OCI-M2 (cell line): ENCODE data around the gene VDAC1.

ENCODE experiments used
- DNase-seq: peaks from one replicate; lab custom pipeline; 2025; ENCODE audit not compliant: unreplicated experiment; lab: John Stamatoyannopoulos, UW

VDAC1 gene

DNA sequence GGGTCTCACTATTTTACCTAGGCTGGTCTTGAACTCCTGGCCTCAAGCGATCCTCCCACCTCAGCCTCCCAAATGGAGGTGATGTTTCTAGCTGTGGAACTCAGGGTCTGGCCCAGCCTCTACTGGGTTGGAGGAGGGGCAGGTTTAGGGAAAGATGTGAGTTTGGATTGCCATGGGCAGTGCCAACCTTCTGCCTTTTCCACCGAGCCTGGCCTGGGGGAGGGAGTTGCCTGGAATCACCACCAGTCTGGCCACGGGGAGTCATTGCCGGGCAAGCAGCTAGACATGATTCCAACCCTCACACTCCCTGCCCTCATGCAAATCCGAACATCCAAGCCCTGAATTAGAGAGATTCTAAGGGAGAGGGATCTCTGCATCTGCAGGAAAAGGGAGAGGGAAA lies 21.0 kb upstream of the VDAC1 start:
- DNase-seq = no peak

DNA sequence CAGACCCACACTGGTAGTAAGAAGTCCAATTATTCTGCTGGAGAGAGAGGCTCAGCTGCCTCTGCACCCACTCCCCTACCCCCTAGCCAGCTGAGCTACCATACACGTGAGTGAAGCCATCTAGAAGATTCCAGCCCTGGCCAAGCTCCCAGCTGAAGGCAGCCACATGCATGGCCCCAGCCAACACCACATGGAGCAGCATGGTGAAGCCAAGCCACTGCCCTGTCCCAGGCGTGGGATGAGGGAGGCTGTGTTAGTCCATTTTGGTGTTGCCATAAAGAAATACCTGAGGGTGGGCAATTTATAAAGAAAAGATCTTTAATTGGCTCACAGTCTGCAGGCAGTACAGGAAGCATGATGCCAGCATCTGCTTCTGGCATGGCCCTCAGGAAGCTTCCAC lies 20.0 kb upstream of the VDAC1 start:
- DNase-seq = no peak

DNA sequence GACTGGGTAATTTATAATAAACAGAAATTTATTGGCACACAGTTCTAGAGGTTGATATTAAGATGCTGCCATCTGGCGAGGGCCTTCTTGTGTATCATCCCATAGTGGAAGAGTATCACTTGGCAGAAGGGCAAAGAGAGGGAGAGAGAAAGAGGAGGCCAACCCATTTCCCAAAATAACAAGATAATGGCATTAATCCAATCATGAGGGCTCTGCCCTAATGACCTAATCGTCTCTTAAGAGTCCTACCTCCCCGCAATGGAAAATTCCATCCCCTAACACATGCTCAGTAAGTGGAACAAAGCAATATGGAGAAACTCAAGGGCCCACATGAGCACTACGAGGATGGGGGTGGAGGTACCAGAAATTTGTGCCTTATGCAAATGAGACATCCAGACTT lies 17.6 kb upstream of the VDAC1 start:
- DNase-seq = no peak

DNA sequence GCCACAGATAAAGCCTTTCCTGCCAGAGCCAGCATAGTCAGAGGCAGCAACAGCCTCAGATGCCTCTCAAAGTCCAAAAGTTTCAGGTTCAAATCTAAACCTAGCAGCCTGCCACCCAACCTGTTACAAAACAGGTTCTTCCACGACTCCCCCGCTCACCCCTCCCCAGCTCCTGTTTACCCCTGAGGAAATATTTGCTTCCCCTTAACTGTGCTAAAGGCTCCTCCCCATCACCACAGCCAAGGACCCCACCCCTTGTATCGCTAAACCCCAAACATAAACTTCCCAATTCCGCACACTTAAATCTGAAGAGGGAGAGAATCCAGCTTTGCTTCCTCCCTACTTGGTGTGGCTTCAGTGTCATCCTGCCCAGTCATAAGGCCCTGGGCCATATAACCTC lies 15.4 kb upstream of the VDAC1 start:
- no peak for DNase-seq

DNA sequence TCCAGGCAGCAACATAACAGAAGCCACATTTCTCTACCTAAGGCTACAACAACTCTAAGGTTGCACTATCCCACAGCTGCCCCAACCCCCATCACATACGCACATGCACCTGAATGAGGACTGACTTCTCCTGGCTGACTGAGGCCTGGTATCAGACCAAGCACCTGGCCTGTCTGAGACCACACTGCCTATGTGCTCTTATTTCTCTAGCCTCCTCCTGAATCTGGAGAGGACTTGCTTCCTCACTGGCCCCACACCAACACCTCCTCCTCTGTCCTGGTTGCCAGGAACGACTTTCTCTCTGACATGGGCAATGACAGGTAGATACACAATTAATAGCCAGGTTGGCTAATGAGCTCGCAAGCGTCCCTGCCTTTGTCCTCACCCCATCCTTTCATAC lies 14.9 kb upstream of the VDAC1 start:
- no peak for DNase-seq

DNA sequence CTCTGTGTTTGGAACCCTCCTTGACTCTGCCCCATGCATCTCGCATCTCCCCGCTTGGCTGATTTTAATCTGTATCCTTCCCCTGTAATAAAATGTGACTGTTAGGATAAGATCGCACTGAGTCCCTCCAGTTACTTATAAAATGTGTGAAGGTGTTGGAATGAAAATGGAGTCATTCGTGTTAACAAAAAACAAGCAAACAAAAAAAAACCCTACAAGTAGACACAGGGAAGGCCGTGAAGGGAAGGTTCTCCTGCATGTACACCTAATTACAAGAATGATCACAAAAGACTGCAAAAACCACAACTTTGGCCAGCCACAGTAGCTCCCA lies 14.2 kb upstream of the VDAC1 start:
- DNase-seq = no peak

DNA sequence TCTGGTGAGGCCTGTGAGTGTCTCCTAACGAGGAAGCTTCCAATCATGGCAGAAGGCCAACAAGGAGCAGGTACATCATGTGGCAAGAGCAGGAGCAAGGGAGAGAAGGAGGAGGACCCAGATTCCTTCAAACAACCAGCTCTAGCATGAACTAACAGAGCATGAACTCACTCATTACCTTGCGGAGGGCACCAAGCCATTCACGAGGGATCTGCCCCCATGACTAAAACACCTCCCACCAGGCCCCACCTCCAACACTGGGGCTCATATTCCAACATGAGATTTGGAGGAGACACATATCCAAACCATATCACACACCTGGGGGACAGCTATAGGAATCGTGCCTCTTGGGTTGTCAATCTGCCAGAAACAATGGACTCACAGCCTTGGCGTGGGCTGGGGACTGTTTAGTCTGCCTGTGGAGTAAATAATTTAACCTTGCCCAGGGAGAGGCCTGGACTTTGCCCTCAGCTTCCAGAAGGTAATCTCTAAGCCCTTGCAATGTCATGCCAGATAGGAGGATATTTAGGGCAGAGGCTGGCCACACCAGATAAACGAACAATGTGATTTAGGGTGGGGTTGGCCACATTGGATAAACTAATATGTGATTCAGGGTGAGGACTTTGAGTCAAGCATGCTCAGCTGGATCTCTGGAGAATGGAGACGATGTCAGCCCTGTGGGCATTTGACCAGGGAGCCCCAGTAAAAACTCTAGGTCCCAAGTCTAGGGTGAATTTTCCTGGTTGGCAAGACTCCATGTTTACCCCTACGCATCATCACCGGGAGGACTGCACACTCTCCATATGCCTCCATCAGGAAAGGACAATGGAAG lies 13.6 kb upstream of the VDAC1 start:
- DNase-seq = no peak

DNA sequence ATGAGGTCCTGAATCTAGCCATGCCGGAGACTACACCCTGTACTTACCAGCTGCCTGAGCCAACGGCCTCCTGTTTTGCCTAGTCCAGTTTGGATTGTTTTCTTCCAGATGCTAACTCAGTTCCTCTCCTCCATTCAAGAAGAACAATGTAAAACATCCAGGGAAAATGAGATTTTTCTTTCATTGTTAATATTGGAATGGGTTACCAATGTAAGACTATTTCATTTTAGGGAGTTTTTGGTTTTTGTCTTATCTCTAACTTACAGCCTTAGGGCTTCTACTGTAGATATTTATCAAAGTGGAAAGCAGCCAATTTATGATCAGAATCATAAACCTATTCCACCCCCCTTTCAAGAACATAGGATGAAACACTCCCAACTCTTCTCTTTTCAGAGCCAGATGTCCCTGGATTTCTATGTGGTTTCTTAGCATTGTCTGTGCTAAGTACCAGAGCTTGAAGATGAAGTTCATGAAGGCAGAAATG lies 3.5 kb upstream of the VDAC1 start:
- DNase-seq = no peak

DNA sequence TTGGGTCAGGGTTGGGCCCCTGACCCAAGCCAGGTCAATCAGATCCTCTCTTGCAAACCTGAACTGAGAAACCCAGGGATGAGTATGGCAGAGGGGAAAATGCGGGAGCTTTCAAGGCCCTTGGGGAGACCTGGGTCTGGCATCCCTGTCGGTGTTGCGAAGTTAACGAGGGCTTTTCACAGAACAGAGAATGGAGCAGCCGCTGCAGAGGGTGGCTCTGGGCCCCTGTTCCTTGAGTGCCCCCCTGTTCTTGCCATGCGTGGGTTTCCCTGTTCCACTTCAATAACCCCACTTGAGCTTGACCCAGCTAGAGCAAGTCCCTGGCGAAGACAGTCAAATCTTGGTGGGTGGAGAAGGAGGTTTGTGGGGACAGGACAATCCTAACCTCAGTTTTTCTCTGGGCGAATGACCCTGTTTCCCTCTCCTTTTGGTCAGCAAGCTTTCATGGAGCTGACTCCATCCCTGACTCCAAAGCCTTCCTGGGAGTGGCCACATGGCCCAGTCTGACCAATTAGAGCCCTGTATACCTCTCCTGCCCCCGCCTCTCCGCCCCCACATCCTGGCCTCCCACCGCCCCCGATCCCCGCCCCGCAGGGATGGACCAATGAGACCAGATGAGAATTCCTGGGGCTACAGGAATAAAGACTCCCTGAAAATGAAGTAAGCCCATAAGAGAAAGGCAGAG lies 2.9 kb upstream of the VDAC1 start:
- DNase-seq = no peak

DNA sequence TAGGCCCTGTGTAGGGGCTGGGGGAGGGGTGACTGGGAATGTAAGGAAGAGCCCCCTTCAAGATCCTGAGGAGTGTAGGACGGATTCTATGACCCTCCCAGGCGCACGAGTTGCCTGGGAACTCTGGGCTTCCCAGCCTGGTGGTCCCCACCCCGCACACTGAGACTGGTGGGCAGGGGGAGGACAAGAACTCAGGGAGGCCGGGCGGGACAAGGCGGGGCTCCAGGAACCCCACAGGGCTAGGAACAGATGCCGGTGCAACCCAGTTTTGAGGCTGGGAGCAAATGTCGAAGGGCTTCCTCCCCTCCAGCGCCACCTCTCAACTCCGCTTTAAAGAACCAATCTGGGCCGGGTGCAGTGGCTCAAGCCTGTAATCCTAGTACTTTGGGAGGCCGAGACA lies 1.3 kb upstream of the VDAC1 start:
- DNase-seq = no peak

DNA sequence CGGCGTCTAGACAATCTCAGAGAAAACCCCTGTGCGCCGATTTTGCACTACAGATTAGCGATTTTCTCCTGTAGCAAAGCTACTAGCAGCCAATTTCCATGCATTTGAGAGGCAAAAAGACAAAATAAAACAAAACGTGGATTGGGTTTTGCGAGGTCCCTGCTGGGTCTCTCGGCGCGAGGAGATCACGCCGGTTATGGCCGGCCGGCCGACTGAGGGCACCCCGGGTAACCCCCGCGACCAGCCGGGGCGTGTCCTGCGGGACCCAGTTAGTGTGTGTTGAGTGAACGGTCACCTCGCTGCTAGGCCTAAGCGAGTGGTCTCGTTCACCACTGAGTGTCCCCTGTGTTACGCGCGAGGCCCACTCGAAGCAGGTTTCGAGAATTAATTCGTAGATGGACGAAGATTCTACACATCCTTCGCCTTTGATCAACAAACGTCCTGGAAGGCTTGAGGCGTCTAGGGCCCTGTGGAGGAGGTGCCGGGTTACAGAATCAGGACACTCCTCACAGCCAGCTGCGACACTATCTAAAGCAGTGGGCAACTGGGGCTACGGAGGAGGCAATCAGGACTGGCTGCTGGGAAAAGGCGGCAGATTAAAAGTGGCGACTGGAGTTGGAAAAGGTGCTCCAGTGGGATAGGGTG lies 764 bp upstream of the VDAC1 start:
- no peak for DNase-seq

DNA sequence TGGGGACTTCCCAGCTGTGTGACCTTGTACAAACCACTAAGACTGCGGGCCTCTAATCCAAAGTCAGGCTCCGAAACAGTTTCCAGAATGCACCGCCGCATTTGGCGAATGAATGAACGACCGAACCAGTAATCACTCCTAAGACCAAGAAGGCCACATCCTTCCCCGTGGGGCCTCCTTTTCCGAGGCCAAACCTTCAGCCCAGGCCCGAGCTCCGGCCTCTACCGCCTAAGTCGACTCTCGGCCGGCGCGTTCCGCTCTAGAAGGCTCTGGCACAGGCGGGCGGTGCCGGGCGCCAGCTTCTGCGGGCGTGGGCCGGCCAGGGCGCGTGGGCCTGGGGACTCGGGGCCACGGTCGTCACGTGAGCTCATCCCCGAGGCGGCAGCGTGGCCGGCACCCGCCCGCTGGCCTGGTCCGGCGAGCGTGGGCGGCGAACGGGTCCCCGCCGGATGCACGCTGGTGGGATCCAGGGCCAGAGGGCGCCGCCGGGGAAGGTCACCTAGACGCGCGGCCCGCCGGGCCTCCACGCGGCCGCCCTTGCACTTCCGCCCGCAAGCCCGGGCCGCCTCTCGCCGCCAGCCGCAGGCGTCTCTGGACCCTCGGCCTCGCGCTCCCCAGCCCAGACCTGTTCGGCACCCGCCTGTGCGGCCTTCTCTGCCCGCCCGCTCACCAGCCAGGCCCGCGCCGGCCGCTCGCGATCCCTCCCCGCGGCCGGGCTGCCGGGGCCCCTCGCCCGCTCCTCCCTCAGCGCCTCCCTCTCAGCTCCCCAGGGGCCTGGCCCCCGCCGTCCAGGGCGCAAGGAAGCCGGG lies 754 bp downstream of the VDAC1 start:
- no peak for DNase-seq

DNA sequence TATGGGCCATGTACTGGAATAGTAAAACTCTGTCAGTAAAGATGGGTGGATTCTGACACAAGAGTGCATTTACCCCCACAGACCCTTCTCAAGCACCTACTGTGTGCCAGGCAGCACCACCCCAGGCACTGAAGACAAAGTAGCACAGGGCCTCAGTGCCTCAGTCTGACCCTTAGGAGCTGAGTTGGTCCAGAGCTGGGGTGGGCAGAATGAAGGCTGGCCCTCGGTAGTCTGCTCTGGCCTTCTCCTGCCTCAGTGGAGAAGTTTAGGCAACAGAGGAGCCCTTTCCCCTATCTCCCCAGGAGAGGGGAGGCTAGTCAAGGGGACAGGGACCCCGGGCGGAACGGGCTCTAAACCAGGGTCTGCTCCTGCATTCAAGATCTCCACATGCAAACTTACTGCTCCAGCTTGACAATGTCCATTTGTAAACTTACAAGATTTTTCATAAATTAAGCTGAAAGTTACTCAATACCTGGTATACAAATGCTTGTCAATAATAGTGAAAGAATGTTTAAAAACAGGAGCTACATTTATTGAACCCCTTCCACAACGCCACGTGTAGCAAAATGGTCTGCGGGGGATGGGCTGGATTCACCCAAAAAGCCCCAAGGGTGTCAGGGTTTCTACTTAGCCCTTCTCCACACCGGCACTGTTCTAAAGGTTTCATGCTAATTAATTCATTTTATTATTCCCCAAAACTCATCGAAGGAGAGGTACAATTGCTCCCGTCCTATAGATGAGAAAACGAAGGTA lies 1.5 kb downstream of the VDAC1 start:
- DNase-seq = no peak

DNA sequence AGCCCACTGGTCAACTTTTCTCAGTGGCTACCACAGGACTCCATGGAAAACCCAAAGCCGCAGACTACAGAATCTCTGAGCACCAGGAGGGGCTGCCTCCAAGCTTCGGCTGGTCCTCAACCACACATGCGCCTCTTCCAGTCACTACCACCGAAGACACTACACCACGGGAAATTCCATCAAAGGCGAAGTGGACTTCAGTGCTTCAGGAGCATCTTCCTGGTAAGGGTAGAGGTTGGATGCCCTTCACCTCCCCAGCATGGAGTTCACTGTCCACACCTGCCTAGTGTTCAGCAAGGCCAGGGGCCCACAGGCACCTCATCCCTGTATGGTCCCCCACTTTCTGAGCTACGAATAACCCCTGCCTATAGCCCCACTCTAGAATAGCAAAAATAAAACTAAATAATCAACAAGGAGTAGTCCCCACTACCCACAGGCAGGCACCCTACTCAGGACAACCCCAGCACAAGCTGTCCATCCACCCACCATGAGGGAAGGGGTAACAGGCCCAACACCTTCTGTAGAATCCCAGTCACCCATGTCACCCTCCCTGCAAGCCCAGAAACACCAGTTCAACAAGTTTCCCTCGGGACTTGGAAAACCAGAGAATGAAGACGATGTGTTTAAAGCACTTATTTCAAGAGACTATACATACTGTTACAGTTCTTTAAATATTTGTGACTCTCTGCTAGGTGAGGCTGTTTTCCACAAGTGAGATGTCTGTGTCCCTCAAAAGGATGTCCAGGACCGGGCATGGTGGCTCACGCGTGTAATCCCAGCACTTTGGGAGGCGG lies 2.6 kb downstream of the VDAC1 start:
- no peak for DNase-seq

DNA sequence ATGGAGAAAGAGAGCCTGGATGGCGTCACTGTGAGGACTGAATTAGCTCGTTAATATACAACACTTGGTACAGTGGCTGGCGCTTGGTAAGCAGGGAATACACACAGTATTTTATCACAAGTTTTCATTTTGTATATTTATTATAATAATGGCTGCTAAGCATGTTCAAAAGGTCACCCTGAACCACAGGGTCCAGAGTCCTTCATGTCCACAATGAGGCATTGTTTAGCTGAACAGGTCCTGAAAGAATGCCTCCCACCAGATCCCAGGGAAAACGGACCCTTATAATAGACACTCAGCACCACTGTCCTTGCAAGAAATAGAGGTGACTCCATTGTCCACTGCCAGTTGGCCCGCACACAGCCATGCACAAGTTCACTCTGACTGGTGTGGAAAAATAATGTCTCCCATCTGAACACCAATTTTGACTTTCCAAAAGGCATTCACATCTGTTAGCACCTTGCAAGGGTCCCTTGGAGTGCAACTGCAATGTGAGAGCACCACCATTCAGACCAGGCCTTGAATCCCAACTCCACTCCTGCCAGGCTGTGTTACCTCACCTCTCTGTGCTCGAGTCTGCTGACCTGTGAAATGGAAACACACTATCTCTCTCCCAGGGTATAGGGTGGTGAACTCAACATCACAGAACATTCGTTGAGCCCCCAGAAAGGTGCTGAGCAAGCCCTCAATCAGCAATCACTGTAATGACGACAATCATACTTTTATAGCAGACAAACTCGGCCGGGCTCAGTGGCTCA lies 3.9 kb downstream of the VDAC1 start:
- DNase-seq = no peak

DNA sequence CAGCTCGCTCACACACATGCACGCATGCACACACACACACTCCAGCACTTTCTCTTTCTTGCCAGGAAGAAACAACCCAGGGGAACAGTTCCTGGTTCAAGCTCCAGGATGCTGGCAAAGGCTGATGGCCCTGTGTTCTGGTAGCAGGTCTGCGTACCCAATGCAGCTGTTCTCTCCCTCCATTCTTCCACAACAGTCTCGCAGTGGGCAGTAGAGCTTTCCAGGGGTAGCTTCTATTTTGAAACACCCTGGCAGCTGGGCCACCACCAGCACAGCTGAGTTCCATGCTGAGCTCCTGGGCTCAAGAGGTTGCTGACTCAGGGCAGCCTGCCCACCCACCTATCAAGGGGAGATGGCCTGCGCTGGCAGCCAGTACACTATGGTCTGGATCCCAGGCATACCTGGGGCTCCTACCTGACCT lies 4.7 kb downstream of the VDAC1 start:
- no peak for DNase-seq

DNA sequence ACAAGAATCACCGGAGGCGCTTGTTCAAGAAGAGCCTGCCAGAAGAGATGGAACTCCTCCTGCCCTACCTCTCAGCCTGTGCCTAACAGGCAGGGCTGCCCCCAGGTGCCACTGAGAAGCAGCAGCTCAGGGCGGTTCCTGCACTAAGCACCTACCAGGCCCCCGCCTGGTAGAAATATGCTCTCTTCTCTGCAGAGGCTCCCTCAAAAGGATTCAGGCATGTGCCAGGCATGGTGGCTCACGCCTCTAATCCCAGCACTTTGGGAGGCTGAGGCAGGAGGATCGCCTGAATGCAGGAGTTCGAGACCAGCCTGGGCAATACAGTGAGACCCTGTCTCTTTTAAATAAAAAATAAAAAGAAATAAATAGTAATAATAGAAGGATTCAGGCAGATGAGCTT lies 6.0 kb downstream of the VDAC1 start:
- no peak for DNase-seq

DNA sequence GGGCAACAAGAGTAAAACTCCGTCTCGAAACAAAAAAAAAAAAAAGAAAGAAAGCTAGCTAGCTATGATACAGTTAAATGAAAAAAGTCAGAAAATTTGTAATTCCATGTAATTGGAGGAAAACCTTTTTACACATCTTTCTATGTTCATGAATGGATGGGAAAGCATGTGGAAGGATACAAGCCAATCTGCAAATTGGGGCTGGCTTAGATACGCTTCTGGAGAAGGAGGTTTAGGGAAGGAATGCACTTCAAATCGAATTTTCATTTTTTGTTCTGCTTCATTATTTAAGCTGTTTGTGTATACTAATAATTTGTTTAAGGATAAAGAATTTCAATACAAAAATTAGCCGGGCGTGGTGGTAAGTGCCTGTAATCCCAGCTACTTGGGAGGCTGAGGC lies 6.7 kb downstream of the VDAC1 start:
- DNase-seq = no peak

DNA sequence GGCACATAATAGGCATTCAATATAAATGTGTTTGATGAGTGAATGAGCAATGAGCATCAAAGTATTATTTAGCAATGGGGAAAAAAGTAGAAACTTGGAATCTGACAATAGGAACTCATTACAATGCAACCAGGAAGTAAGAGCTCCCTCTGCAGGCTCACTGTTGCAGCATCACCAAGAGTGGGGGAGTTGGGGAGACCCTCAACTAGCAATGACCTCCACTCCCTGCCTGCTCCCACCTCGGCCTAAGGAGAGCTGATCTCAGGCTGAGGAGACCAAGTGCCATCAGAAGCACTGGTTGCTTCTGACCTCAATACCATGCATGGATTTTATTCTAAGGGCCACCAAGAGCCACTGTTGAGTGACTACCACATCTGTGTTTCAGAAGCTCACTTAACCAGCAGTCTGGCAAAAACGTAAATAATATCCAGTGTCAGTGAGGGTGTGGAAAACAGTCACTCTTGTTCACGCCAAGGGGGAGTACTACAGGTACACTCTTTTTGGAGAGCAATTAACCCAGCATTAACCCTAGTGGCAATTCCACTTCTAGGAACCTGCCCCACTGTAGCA lies 8.0 kb downstream of the VDAC1 start:
- no peak for DNase-seq
